IMR-90 (cell line): Measurements from ENCODE around the gene MTHFD2L. TPM values are rescaled to one million over a fixed set of nuclear protein-coding genes. Genes with fewer than 3 reads are reported as not detected.

Source experiments
- ATAC-seq: fragments of 200-7000 bp; cut with Tn5 transposase; 2 replicates; pipeline ENCODE4 v1.9.1; 2020; ENCODE audit warnings: low read depth, mild to moderate bottlenecking, moderate library complexity
- BruUV-seq: library from RNA; stranded (reverse); fragments of 400-500 nt; replicated peaks from 2 replicates; lab custom pipeline; 2021; lab: Mats Ljungman, UMichigan
- CTCF ChIA-PET: fragments of 300-600 bp; formaldehyde crosslinking; extraction: SDS; loops from one replicate; lab custom pipeline; 2021; ENCODE audit warnings: antibody characterized with exemption; lab: Yijun Ruan, JAX
- POLR2A ChIA-PET: fragments of 300-600 bp; sonication (Branson Sonifier 250); formaldehyde crosslinking; loops from one replicate; lab custom pipeline; 2022; ENCODE audit warnings: antibody characterized with exemption; ENCODE audit not compliant: unreplicated experiment; lab: Charles Lee
- DNase-seq: peaks from one replicate; pipeline ENCODE4 v3.0.0; 2013
- H2AFZ ChIP-seq: replicated peaks from 2 replicates; pipeline ENCODE3; 2013; ENCODE audit warnings: low read length, mild to moderate bottlenecking; ENCODE audit not compliant: poor library complexity
- H2AK5ac ChIP-seq: 2 replicates; pipeline ENCODE4 v1.6.1; 2013; ENCODE audit warnings: low read depth, low read length, inconsistent platforms
- H2AK9ac ChIP-seq: replicated peaks from 2 replicates; pipeline ENCODE3; 2013; ENCODE audit warnings: mild to moderate bottlenecking, low read depth, low read length, moderate library complexity; ENCODE audit not compliant: poor library complexity
- H2BK120ac ChIP-seq: 2 replicates; pipeline ENCODE4 v1.6.1; 2013; ENCODE audit warnings: low read depth, low read length, inconsistent platforms
- H2BK15ac ChIP-seq: 3 replicates; pipeline ENCODE4 v1.6.1; 2013; ENCODE audit warnings: low read depth, low read length, inconsistent platforms
- H2BK20ac ChIP-seq: 2 replicates; pipeline ENCODE4 v1.6.1; 2013; ENCODE audit warnings: low read depth, mild to moderate bottlenecking, inconsistent platforms, low read length, moderate library complexity
- H2BK5ac ChIP-seq: 2 replicates; pipeline ENCODE4 v1.6.1; 2013; ENCODE audit warnings: mild to moderate bottlenecking, low read depth, low read length, inconsistent platforms; ENCODE audit not compliant: poor library complexity, severe bottlenecking
- H3K14ac ChIP-seq: replicated peaks from 2 replicates; pipeline ENCODE4 v1.6.1; 2013; ENCODE audit warnings: low read depth, low read length, inconsistent platforms
- H3K18ac ChIP-seq: 2 replicates; pipeline ENCODE4 v1.6.1; 2013; ENCODE audit warnings: low read depth, low read length, control low read depth
- H3K23ac ChIP-seq: 2 replicates; pipeline ENCODE4 v1.6.1; 2013; ENCODE audit warnings: low read depth, low read length, inconsistent platforms
- H3K27ac ChIP-seq: 2 replicates; pipeline ENCODE4 v1.5.1; 2013; ENCODE audit warnings: mild to moderate bottlenecking, control low read depth, low read length; ENCODE audit not compliant: insufficient read depth
- H3K27me3 ChIP-seq: 2 replicates; pipeline ENCODE4 v1.6.1; 2013; ENCODE audit warnings: low read length; ENCODE audit not compliant: control insufficient read depth, insufficient read depth
- H3K36me3 ChIP-seq: 2 replicates; pipeline ENCODE4 v1.6.1; 2013; ENCODE audit warnings: low read length, mixed read lengths; ENCODE audit not compliant: control insufficient read depth, insufficient read depth
- H3K4ac ChIP-seq: 2 replicates; pipeline ENCODE4 v1.6.1; 2013; ENCODE audit warnings: low read depth, low read length, inconsistent platforms
- H3K4me1 ChIP-seq: 2 replicates; pipeline ENCODE4 v1.6.1; 2013; ENCODE audit warnings: low read length, mixed read lengths; ENCODE audit not compliant: control insufficient read depth, insufficient read depth
- H3K4me2 ChIP-seq: 2 replicates; pipeline ENCODE4 v1.6.1; 2013; ENCODE audit warnings: low read depth, mild to moderate bottlenecking, control low read depth, low read length, moderate library complexity
- H3K4me3 ChIP-seq: 2 replicates; pipeline ENCODE4 v1.5.1; 2013; ENCODE audit warnings: low read depth, mild to moderate bottlenecking, control low read depth, low read length, moderate library complexity; ENCODE audit not compliant: insufficient read depth
- H3K56ac ChIP-seq: 2 replicates; pipeline ENCODE4 v1.6.1; 2013; ENCODE audit warnings: low read length, inconsistent platforms; ENCODE audit not compliant: insufficient read depth; ENCODE audit errors: extremely low read depth
- H3K79me1 ChIP-seq, 2 experiments: 2 replicates each; pipeline ENCODE4 v1.6.1; 2013; ENCODE audit warnings: low read length in 2 of 2, inconsistent platforms in 1 of 2, low read depth in 1 of 2
- H3K9ac ChIP-seq: 2 replicates; pipeline ENCODE4 v1.6.1; 2013; ENCODE audit warnings: low read depth, low read length, control low read depth
- H3K9me1 ChIP-seq: 2 replicates; pipeline ENCODE4 v1.6.1; 2013; ENCODE audit warnings: low read length, inconsistent platforms; ENCODE audit not compliant: insufficient read depth
- H3K9me3 ChIP-seq: 2 replicates; pipeline ENCODE4 v1.6.1; 2013; ENCODE audit warnings: low read length; ENCODE audit not compliant: control insufficient read depth, insufficient read depth
- H4K20me1 ChIP-seq: 2 replicates; pipeline ENCODE4 v1.6.1; 2013; ENCODE audit warnings: low read length, inconsistent platforms; ENCODE audit not compliant: insufficient read depth
- H4K5ac ChIP-seq: 2 replicates; pipeline ENCODE4 v1.6.1; 2013; ENCODE audit warnings: mild to moderate bottlenecking, low read depth, low read length, control low read depth
- H4K8ac ChIP-seq, 2 experiments: 2 replicates each; pipeline ENCODE4 v1.6.1; 2013; ENCODE audit warnings: low read depth in 2 of 2, low read length in 2 of 2, control low read depth in 1 of 2, inconsistent platforms in 1 of 2
- H4K91ac ChIP-seq: 2 replicates; pipeline ENCODE4 v1.6.1; 2013; ENCODE audit warnings: low read depth, low read length, inconsistent platforms; ENCODE audit not compliant: insufficient read depth
- BHLHE40 ChIP-seq: fragments of 150-350 bp; IDR thresholded peaks from 2 replicates; pipeline ENCODE4 v1.6.1; 2016; ENCODE audit warnings: mild to moderate bottlenecking, low read depth, low read length
- CEBPB ChIP-seq: IDR thresholded peaks from 2 replicates; pipeline ENCODE4 v1.6.1; 2012; ENCODE audit warnings: low read depth, low read length, improper control_type of control experiment
- CTCF ChIP-seq: conservative IDR thresholded peaks from 2 replicates; pipeline ENCODE4 v1.5.1; 2012; ENCODE audit warnings: mild to moderate bottlenecking, low read depth, low read length, improper control_type of control experiment
- MXI1 ChIP-seq: IDR thresholded peaks from 2 replicates; pipeline ENCODE4 v1.6.1; 2012; ENCODE audit warnings: low read depth, mild to moderate bottlenecking, low read length, moderate library complexity, borderline replicate concordance
- NFE2L2 ChIP-seq: fragments of 150-350 bp; IDR thresholded peaks from 2 replicates; pipeline ENCODE4 v1.6.1; 2016; ENCODE audit warnings: low read depth, mild to moderate bottlenecking, low read length
- RAD21 ChIP-seq: IDR thresholded peaks from 2 replicates; pipeline ENCODE4 v1.6.1; 2012; ENCODE audit warnings: low read length, improper control_type of control experiment
- RCOR1 ChIP-seq: IDR thresholded peaks from 2 replicates; pipeline ENCODE4 v1.6.1; 2012; ENCODE audit warnings: mild to moderate bottlenecking, low read length, improper control_type of control experiment; ENCODE audit not compliant: insufficient replicate concordance
- WGBS, 2 experiments: methylation state at CpG; one replicate each; pipeline versions ENCODE4 v1.1.5 to v1.1.7; 2013; ENCODE audit warnings: missing lambda C conversion rate in 2 of 2; ENCODE audit not compliant: insufficient read length in 1 of 2; ENCODE audit errors: extremely low coverage in 2 of 2; 5-methylcytosine and 5-hydroxymethylcytosine counted together
- dilution Hi-C: fragments of 300-500 bp; cut with HindIII; formaldehyde crosslinking; loops from one replicate; pipeline ENCODE4 v1.14.3; 2018; ENCODE audit warnings: low sequenced_read_pairs; ENCODE audit not compliant: unreplicated experiment
- in situ Hi-C: fragments of 300-500 bp; cut with MboI; formaldehyde crosslinking; loops from 3 replicates; pipeline ENCODE4 v1.14.3; 2019; ENCODE audit warnings: low sequenced_read_pairs, inconsistent platforms, mixed read lengths
- intact Hi-C: fragments of 100-400 bp; cut with micrococcal nuclease; formaldehyde crosslinking; loops from 2 replicates; pipeline ENCODE4 v1.10.0; 2022
- polyA plus RNA-seq, 3 experiments: library from polyadenylated mRNA; depleted of rRNA; stranded (reverse); fragments of >200 nt; gene quantifications; 2 replicates each; pipeline ENCODE4 v1.2.3, GENCODE V29; 2012; ENCODE audit warnings: low replicate concordance in 1 of 3
- total RNA-seq: library from RNA; depleted of rRNA; stranded (reverse); fragments of >200 nt; gene quantifications from 2 replicates; pipeline ENCODE4 v1.2.3, GENCODE V29; 2012

The MTHFD2L gene
- total and polyA plus RNA-seq, 2 of the 4 experiments (the other 2 are of a cell fraction) = 2.8 to 4.3 TPM

GRCh38 chr4:74161666-74162450 is 3.9 kb downstream of the MTHFD2L start:
- Histone ChIP-seq H3K9ac (no peak overlapping the region), H2BK20ac (no peak overlapping the region), H2BK5ac (no peak overlapping the region), H3K23ac (no peak overlapping the region), H3K18ac (no peak overlapping the region), H3K56ac (no peak overlapping the region), H3K14ac (no peak overlapping the region), H3K36me3 (peaks cover 5% of the 10 kb centered on the region), H2BK120ac (no peak overlapping the region), H3K79me1 (peaks cover 5 to 24% of the 10 kb centered on the region in 2 experiments), H3K4me3 (no peak overlapping the region), H3K27ac (no peak overlapping the region), H2AK5ac (no peak overlapping the region), H3K4ac (no peak overlapping the region), H2AFZ (no peak overlapping the region), H4K5ac (no peak overlapping the region), H4K8ac (no peak overlapping the region), H3K27me3 (no peaks in the 10 kb centered on the region), H3K4me2 (no peak overlapping the region), H3K9me3 (no peaks in the 10 kb centered on the region), H4K20me1 (no peaks in the 10 kb centered on the region; the same call in 1 of the 2 replicates), H4K91ac (no peak overlapping the region), H2BK15ac (no peak overlapping the region), H3K9me1 (peaks cover 3% of the 10 kb centered on the region; the same call in 1 of the 2 replicates), H2AK9ac (no peak overlapping the region), H3K4me1 (no peaks in the 10 kb centered on the region)
- ChIA-PET POLR2A (no interaction called here), CTCF (no interaction called here)
- in situ Hi-C loops (no loop called here), dilution Hi-C loops (no loop called here), intact Hi-C loops (no loop called here)
- no peak for TF ChIP-seq MXI1
- no peak for TF ChIP-seq CEBPB
- no peak for TF ChIP-seq RAD21
- no peak for TF ChIP-seq NFE2L2
- TF ChIP-seq RCOR1 = no peak
- TF ChIP-seq CTCF = no peak
- no peak for TF ChIP-seq BHLHE40
- no peak for ATAC-seq
- BruUV-seq = no TSS peak
- peak; percentile 11 for DNase-seq
- WGBS, 2 experiments = no CpG with 5 or more reads among the region's 3 CpGs
